B cell (primary cell): ENCODE measurements around the gene CTSK. TPM values are rescaled to one million over a fixed set of nuclear protein-coding genes. Genes with fewer than 3 reads are reported as not detected.
A peak's percentile ranks its signal among the peaks of the same experiment; 100 is the strongest.

ENCODE experiments used
- ATAC-seq: fragments of 200-7000 bp; cut with Tn5 transposase; one replicate; pipeline ENCODE4 v1.10.0; 2021; ENCODE audit warnings: low read depth, mild to moderate bottlenecking, moderate number of reproducible peaks, moderate library complexity
- CTCF ChIA-PET: fragments of 350-600 bp; sonication (Branson Sonifier 250); formaldehyde crosslinking; loops from one replicate; lab custom pipeline; 2021; ENCODE audit warnings: antibody characterized with exemption, inconsistent platforms; lab: Charles Lee
- POLR2A ChIA-PET: fragments of 350-600 bp; sonication (Branson Sonifier 250); formaldehyde crosslinking; loops from one replicate; lab custom pipeline; 2021; ENCODE audit warnings: antibody characterized with exemption; lab: Charles Lee
- DNase-seq: peaks from one replicate; pipeline ENCODE4 v3.0.0; 2013
- H2AFZ ChIP-seq: 2 replicates; pipeline ENCODE4 v1.6.1; 2012; ENCODE audit warnings: mild to moderate bottlenecking, low read depth, low read length; ENCODE audit not compliant: insufficient read depth, poor library complexity, severe bottlenecking
- H3K27ac ChIP-seq, 2 donors: 1 replicate in 1 of 2; 2 replicates in 1 of 2; pipeline ENCODE4 v1.5.1; 2012 to 2013; ENCODE audit warnings: low read length in 2 of 2, mild to moderate bottlenecking in 2 of 2, moderate library complexity in 1 of 2
- H3K27me3 ChIP-seq, 4 experiments: fragments of 200-600 bp in 1 of 4; sonication (generic) in 1 of 4; replicated peaks in 1 of 4; 1 replicate in 2 of 4; 2 replicates in 2 of 4; pipeline versions ENCODE4 v1.6.1 to v1.7.0; 2013 to 2016; ENCODE audit warnings: low read length in 3 of 4, mild to moderate bottlenecking in 2 of 4, mixed read lengths in 1 of 4, moderate library complexity in 1 of 4; ENCODE audit not compliant: insufficient read depth in 4 of 4, control insufficient read depth in 3 of 4; ENCODE audit errors: control extremely low read depth in 1 of 4
- H3K36me3 ChIP-seq, 2 experiments: replicated peaks in 1 of 2; 1 replicate in 1 of 2; 2 replicates in 1 of 2; pipeline versions ENCODE4 v1.6.1 to v1.7.1; 2013; ENCODE audit warnings: low read length in 1 of 2; ENCODE audit not compliant: insufficient read depth in 2 of 2, control insufficient read depth in 1 of 2; ENCODE audit errors: control extremely low read depth in 1 of 2, extremely low read depth in 1 of 2
- H3K4me1 ChIP-seq, 2 donors: fragments of 200-600 bp in 1 of 2; sonication (generic) in 1 of 2; 1 replicate in 1 of 2; 2 replicates in 1 of 2; pipeline versions ENCODE4 v1.5.1 to v1.6.1; 2013 to 2017; ENCODE audit warnings: low read length in 2 of 2; ENCODE audit not compliant: control insufficient read depth in 2 of 2, insufficient read depth in 2 of 2
- H3K4me2 ChIP-seq: replicated peaks from 2 replicates; pipeline ENCODE3; 2012; ENCODE audit warnings: mild to moderate bottlenecking, low read depth, low read length; ENCODE audit not compliant: poor library complexity, severe bottlenecking
- H3K4me3 ChIP-seq, 5 experiments: fragments of 200-600 bp in 1 of 5; sonication (generic) in 1 of 5; 1 replicate in 3 of 5; 2 replicates in 2 of 5; pipeline versions ENCODE4 v1.5.1 to v1.7.0; 2011 to 2016; ENCODE audit warnings: low read length in 4 of 5, mild to moderate bottlenecking in 4 of 5, low read depth in 2 of 5, control low read depth in 1 of 5, moderate library complexity in 1 of 5; ENCODE audit not compliant: insufficient read depth in 1 of 5; ENCODE audit errors: control extremely low read depth in 1 of 5, extremely low read depth in 1 of 5
- H3K79me2 ChIP-seq: fragments of 200-600 bp; sonication (generic); one replicate; pipeline ENCODE4 v1.6.0; 2016; ENCODE audit warnings: low read length; ENCODE audit not compliant: control insufficient read depth, insufficient read depth
- H3K9ac ChIP-seq: fragments of 200-600 bp; sonication (generic); 2 replicates; pipeline ENCODE4 v1.6.1; 2017; ENCODE audit warnings: mild to moderate bottlenecking, low read length, moderate library complexity
- H3K9me3 ChIP-seq, 3 donors: one replicate each; pipeline versions ENCODE4 v1.6.1 to v1.7.1; 2013; ENCODE audit warnings: low read length in 2 of 3; ENCODE audit not compliant: control insufficient read depth in 2 of 3, insufficient read depth in 1 of 3; ENCODE audit errors: control extremely low read depth in 1 of 3
- H4K20me1 ChIP-seq: 2 replicates; pipeline ENCODE4 v1.6.0; 2012; ENCODE audit warnings: mild to moderate bottlenecking, low read length; ENCODE audit not compliant: insufficient read depth, control insufficient read depth, poor library complexity, severe bottlenecking
- H3K27ac Mint-ChIP-seq: one replicate; pipeline ENCODE4 v1.8.0; 2021; ENCODE audit warnings: mixed read lengths
- H3K27me3 Mint-ChIP-seq: one replicate; pipeline ENCODE4 v1.8.0; 2021; ENCODE audit warnings: mixed read lengths
- H3K4me1 Mint-ChIP-seq: one replicate; pipeline ENCODE4 v1.8.0; 2021; ENCODE audit warnings: mixed read lengths
- H3K4me3 Mint-ChIP-seq: one replicate; pipeline ENCODE4 v1.8.0; 2021; ENCODE audit warnings: mixed read lengths
- H3K9me3 Mint-ChIP-seq: one replicate; pipeline ENCODE4 v1.8.0; 2022; ENCODE audit warnings: mixed read lengths; ENCODE audit not compliant: insufficient read depth
- EZH2 ChIP-seq: IDR thresholded peaks from 2 replicates; pipeline ENCODE4 v1.6.1; 2012; ENCODE audit warnings: borderline replicate concordance, low read depth, mild to moderate bottlenecking, moderate library complexity, low read length; ENCODE audit not compliant: insufficient read depth, poor library complexity, severe bottlenecking
- WGBS: methylation state at CpG from one replicate; pipeline ENCODE4 v1.1.5; 2013; ENCODE audit warnings: missing lambda C conversion rate; ENCODE audit not compliant: insufficient coverage; 5-methylcytosine and 5-hydroxymethylcytosine counted together
- intact Hi-C: fragments of 100-400 bp; cut with micrococcal nuclease; formaldehyde crosslinking; loops from one replicate; pipeline ENCODE4 v1.10.0; 2022
- polyA plus RNA-seq: library from polyadenylated mRNA; depleted of rRNA; stranded (reverse); fragments of >200 nt; gene quantifications from 2 replicates; pipeline ENCODE4 v1.2.3, GENCODE V29; 2012
- total RNA-seq, 2 donors: library from RNA; stranded (reverse); fragments of 120-200 nt in 1 of 2; gene quantifications; 1 replicate in 1 of 2; 2 replicates in 1 of 2; pipeline versions ENCODE4 v1.2.3 to v1.2.4, GENCODE V29; 2013 to 2022
- TF ChIP-seq, protein P1 (sequence below): fragments of 200-600 bp; IDR thresholded peaks from one replicate; pipeline ENCODE4 v1.8.0; 2022; ENCODE audit warnings: antibody characterized with exemption, mild to moderate bottlenecking

The CTSK gene
- total and polyA plus RNA-seq, 2 donors (not counting 1 experiment from before 2014, with no cell fraction given), result 5.3 to 6.0 TPM

DNA sequence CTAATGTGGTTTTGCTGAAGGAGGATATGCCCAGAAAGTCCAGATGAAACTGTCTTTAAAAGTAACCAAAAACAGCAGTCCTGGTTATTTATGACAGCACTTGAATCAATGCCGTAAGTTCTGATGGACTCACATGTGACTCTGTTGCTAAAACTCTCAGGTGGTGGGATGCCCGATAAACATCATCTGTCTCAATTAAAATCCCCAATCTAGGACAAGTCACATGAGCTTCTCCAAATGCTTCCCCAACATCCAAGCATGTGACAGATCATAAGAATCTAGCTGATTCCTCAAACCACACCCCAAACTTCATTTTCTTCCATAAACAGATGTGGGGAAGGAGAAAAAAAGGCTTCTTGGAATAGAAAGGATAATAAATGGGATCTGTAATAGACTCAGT lies 786 bp upstream of the CTSK start:
- Histone ChIP-seq H3K27ac (no peak overlapping the region), H3K27me3 (no peaks in the 10 kb centered on the region), H3K4me2 (no peak overlapping the region), H3K36me3 (peaks cover 3 to 32% of the 10 kb centered on the region in 2 experiments), H4K20me1 (no peaks in the 10 kb centered on the region), H3K4me3 (no peak overlapping the region), H3K9me3 (no peaks in the 10 kb centered on the region), H3K4me1 (peaks cover 0 to 5% of the 10 kb centered on the region in 2 donors), H3K79me2 (no peaks in the 10 kb centered on the region), H2AFZ (no peak overlapping the region), H3K9ac (no peak overlapping the region)
- Mint-ChIP-seq H3K4me3 (no peak overlapping the region), H3K27ac (no peak overlapping the region), H3K4me1 (peaks cover 11% of the 10 kb centered on the region), H3K27me3 (no peaks in the 10 kb centered on the region), H3K9me3 (no peaks in the 10 kb centered on the region)
- WGBS, result 94% methylated on average over 2 of the region's 2 CpGs
- no peak for DNase-seq
- ATAC-seq, result no peak
- TF ChIP-seq, protein P1, sequence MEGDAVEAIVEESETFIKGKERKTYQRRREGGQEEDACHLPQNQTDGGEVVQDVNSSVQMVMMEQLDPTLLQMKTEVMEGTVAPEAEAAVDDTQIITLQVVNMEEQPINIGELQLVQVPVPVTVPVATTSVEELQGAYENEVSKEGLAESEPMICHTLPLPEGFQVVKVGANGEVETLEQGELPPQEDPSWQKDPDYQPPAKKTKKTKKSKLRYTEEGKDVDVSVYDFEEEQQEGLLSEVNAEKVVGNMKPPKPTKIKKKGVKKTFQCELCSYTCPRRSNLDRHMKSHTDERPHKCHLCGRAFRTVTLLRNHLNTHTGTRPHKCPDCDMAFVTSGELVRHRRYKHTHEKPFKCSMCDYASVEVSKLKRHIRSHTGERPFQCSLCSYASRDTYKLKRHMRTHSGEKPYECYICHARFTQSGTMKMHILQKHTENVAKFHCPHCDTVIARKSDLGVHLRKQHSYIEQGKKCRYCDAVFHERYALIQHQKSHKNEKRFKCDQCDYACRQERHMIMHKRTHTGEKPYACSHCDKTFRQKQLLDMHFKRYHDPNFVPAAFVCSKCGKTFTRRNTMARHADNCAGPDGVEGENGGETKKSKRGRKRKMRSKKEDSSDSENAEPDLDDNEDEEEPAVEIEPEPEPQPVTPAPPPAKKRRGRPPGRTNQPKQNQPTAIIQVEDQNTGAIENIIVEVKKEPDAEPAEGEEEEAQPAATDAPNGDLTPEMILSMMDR, result no peak
- no peak for TF ChIP-seq EZH2
- ChIA-PET POLR2A (no interaction called here), CTCF (interaction anchor here (0.6 to 1.3 kb wide), 2 partner anchors 57 to 345 kb away, joined by 3 read pairs; no protein-coding TSS in a partner anchor)
- intact Hi-C loops, result no loop called here

- no peak overlapping the region for H3K4me3 Mint-ChIP-seq
- Histone ChIP-seq H3K27ac (no peak overlapping the region), H3K4me1 (peaks cover 0 to 5% of the 10 kb centered on the region in 2 donors), H4K20me1 (no peaks in the 10 kb centered on the region), H3K9me3 (no peaks in the 10 kb centered on the region), H3K9ac (no peak overlapping the region), H3K4me2 (peak overlapping the region; percentile 5), H3K36me3 (peaks cover 0 to 20% of the 10 kb centered on the region in 2 experiments), H3K79me2 (no peaks in the 10 kb centered on the region), H3K4me3 (no peak overlapping the region), H3K27me3 (no peaks in the 10 kb centered on the region), H2AFZ (no peak overlapping the region)
- 0% methylated on average over 4 of the region's 7 CpGs for WGBS
- no peak overlapping the region for H3K27ac Mint-ChIP-seq
- no peak for DNase-seq
- no peak for ATAC-seq
- no peaks in the 10 kb centered on the region for H3K9me3 Mint-ChIP-seq
- CTCF ChIA-PET, result interaction anchor here (0.6 kb wide), 1 partner anchor 188 kb away, joined by 3 read pairs; no protein-coding TSS in a partner anchor
- peaks cover 11% of the 10 kb centered on the region for H3K4me1 Mint-ChIP-seq
- no peaks in the 10 kb centered on the region for H3K27me3 Mint-ChIP-seq
- intact Hi-C loops, result no loop called here
- no peak for TF ChIP-seq EZH2
- TF ChIP-seq, protein P1, result no peak
- POLR2A ChIA-PET, result no interaction called here
These were observed 624 bp downstream of the CTSK start for GRCh38 chr1:150807249-150808023.
